OCI-LY1 (cell line): ENCODE results near the gene PRKCE.

Source experiments
- CTCF ChIP-seq: fragments of 200-600 bp; sonication (generic), shearing (Covaris generic); IDR thresholded peaks from 2 replicates; pipeline ENCODE4 v1.5.1; 2017; ENCODE audit warnings: mild to moderate bottlenecking, antibody characterized with exemption, low read length, moderate library complexity, mixed read lengths
- EZH2 ChIP-seq: fragments of 200-600 bp; sonication (generic), shearing (Covaris generic); IDR thresholded peaks from 2 replicates; pipeline ENCODE4 v1.8.0; 2017; ENCODE audit warnings: borderline replicate concordance, mixed run types, mild to moderate bottlenecking, antibody characterized with exemption, low read length, moderate library complexity, mixed read lengths

- TF ChIP-seq CTCF: no peak
- no peak for TF ChIP-seq EZH2
These were observed 89.8 kb downstream of the PRKCE start for GRCh38 chr2:45741161-45741850.
